Fibroblast of mammary gland (primary cell): Measurements from ENCODE around the gene NCAM1.

Experiments used
- DNase-seq: peaks from one replicate; pipeline ENCODE4 v3.0.0-alpha.2; 2010; ENCODE audit warnings: low read depth
- H3K4me3 ChIP-seq: 2 replicates; pipeline ENCODE4 v1.5.1; 2011; ENCODE audit warnings: low read depth, mild to moderate bottlenecking, low read length, moderate library complexity; ENCODE audit not compliant: control insufficient read depth
- TF ChIP-seq, protein P1 (sequence below): conservative IDR thresholded peaks from 2 replicates; pipeline ENCODE4 v1.5.1; 2011; ENCODE audit warnings: low read depth, low read length, inconsistent platforms; ENCODE audit not compliant: control insufficient read depth, insufficient read depth

The NCAM1 gene

DNA sequence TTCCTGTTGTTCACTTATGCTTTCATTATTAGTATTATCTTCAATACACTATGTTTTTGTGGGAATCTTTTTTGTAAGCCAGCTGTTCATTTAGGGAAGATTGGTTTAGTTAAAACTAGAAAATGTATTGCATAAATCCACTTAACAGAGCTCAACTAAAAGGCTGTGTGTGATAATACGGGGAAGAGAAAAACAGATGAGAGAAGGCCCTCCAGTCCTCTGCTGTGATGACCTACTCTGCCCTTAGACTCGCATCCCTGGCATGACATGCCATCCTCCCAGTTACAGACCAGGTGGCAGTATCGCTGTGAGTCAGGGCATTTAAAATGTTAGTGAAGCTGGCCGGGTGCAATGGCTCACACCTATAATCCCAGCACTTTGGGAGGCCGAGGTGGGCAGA, 179.8 kb downstream of the NCAM1 start:
- TF ChIP-seq, protein P1, sequence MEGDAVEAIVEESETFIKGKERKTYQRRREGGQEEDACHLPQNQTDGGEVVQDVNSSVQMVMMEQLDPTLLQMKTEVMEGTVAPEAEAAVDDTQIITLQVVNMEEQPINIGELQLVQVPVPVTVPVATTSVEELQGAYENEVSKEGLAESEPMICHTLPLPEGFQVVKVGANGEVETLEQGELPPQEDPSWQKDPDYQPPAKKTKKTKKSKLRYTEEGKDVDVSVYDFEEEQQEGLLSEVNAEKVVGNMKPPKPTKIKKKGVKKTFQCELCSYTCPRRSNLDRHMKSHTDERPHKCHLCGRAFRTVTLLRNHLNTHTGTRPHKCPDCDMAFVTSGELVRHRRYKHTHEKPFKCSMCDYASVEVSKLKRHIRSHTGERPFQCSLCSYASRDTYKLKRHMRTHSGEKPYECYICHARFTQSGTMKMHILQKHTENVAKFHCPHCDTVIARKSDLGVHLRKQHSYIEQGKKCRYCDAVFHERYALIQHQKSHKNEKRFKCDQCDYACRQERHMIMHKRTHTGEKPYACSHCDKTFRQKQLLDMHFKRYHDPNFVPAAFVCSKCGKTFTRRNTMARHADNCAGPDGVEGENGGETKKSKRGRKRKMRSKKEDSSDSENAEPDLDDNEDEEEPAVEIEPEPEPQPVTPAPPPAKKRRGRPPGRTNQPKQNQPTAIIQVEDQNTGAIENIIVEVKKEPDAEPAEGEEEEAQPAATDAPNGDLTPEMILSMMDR = no peak
- H3K4me3 ChIP-seq = no peak overlapping the region
- DNase-seq = no peak

DNA sequence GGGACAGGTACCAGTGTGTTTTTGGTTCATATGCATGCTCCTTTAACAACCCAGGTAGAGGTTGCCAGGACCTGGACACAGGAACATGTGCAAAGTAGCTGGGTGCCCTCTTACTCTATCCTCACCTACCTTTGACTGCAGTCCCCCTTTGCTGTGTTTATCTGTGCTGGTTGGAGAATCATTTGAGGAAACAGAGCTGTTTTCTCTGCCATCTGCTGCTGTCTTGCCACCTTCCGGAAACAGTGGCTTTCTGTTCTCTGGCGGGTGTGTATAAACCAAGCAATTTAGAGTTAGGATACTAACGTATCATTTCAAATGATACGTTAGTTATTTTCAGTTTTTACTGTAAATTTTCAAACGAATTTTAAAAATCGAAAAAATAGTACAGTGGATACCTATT, 181.3 kb downstream of the NCAM1 start:
- H3K4me3 ChIP-seq = no peak overlapping the region
- TF ChIP-seq, protein P1 = no peak
- no peak for DNase-seq

DNA sequence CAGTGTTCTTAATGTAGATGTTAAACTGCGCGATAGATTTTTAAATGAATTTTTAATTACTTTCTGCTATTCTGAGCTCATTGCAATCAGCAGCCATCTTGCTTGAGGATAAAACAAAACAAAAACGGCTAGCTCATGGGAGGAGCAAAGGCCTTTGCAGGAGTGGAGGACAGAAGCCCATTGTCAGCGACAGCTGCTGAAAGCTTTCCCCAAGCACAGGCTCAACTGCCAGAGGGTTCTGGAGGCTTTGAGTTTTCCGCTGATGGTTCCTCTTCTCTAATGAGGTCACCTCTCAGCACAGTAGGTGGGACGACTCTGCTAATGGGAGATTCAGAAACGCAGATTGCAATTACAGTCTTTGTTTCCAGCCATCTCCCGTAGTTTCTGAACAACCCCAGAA, 186.0 kb downstream of the NCAM1 start:
- DNase-seq = no peak
- no peak overlapping the region for H3K4me3 ChIP-seq
- TF ChIP-seq, protein P1 = no peak

DNA sequence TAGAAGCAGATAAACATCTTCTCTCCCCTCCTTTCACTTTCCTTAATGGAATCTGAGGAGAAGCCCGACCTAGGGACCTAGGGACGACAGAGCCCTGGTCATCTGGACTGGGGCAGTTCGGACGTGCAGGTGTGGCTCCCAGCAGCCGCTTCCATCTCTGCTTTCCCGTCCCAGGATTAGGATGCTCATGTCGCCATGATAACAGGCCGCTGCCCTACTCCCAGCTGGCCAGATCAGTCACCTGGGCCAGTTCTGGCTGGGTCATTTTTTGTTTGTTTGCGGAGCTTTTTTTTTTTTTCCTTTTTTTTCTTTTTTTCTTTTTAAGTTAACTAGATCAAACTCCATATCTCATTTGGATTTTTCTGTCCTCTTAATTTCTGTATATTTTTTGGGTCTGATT, 186.9 kb downstream of the NCAM1 start:
- DNase-seq = no peak
- H3K4me3 ChIP-seq = no peak overlapping the region
- TF ChIP-seq, protein P1 = no peak

DNA sequence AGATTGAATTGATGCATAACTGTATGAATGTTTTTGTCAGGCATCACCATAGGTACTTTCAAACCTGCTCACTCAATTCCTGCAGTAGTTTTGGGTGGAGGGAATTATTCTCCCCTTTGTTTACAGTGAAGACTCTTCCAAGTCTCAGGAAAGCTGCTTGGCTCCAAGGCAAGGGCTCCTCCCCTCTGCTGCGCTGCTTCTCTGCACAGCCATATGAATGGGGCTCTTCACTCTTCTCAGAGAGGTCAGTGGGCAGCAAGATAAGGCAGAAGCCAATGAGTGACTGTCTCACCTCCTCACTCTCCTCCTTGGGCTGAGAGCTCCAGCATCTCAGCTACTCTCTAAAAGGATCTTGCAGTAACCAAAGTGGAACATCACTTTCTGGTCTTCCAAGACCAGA, 187.4 kb downstream of the NCAM1 start:
- DNase-seq = no peak
- H3K4me3 ChIP-seq = no peak overlapping the region
- TF ChIP-seq, protein P1 = no peak

DNA sequence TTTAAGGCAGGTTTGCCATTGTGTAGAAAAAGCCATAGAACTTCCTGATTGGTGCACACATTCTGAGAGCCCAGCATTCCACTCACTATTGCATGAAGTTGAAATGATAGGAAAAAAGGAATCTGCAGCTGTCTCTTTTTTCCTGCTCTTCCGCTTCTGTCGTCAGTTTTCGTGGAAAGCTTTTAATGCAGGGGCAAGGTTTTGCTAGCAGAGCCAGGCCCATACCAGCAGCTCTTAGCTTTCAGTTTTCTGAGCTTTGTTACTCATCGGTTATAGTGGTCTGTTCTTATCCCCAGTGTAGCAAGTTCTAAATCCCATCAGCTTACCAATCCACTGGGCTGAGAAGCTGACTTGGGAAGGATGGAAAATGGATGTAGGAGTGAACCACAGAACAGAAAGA, 190.3 kb downstream of the NCAM1 start:
- no peak overlapping the region for H3K4me3 ChIP-seq
- no peak for DNase-seq
- TF ChIP-seq, protein P1 = no peak

DNA sequence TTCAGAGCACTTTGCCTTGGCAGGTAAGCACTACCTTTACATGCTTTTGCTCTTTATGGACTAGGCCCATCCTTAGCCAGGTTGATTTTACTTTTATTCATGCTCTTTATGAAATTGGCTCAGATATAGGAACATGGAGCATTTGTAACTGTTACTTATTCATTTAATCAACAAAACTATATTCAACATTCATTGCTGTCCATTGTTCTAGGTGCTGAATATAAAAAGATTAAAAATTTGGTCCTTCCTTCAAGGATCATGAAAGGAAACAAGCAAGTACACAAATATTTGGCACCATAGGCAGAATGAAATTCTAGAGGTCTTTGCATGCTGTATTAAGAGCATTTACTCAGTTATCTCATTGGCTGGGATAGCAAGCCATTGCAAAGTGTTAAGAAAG, 191.3 kb downstream of the NCAM1 start:
- TF ChIP-seq, protein P1 = no peak
- DNase-seq = no peak
- no peak overlapping the region for H3K4me3 ChIP-seq
